K562 (cell line): Measurements from ENCODE around the gene NFIL3. TPM values are rescaled to one million over a fixed set of nuclear protein-coding genes. Genes with fewer than 3 reads are reported as not detected.

ENCODE experiments used
- C11orf30 ChIP-seq: fragments of 450-650 bp; IDR thresholded peaks from 2 replicates; pipeline ENCODE4 v1.6.1; 2016; ENCODE audit warnings: low read depth, mild to moderate bottlenecking
- CBX1 ChIP-seq: sonication (generic); IDR thresholded peaks from 2 replicates; pipeline ENCODE4 v1.6.1; 2016; ENCODE audit warnings: antibody characterized with exemption, low read depth, mild to moderate bottlenecking
- CHD4 ChIP-seq: fragments of 200-600 bp; sonication (generic); IDR thresholded peaks from 3 replicates; pipeline ENCODE4 v1.6.1; 2012; ENCODE audit warnings: low read depth, mild to moderate bottlenecking, mixed read lengths, low read length, inconsistent platforms; ENCODE audit not compliant: insufficient read depth, insufficient replicate concordance, poor library complexity, severe bottlenecking
- CREB5 ChIP-seq: fragments of 250-450 bp; sonication (Bioruptor Pico); IDR thresholded peaks from 2 replicates; pipeline ENCODE4 v1.5.0; 2020; ENCODE audit warnings: mild to moderate bottlenecking
- ELK3 ChIP-seq: fragments of 450-650 bp; formaldehyde crosslinking; IDR thresholded peaks from 2 replicates; pipeline ENCODE4 v1.4.0; 2020; ENCODE audit warnings: mild to moderate bottlenecking
- FOXA1 ChIP-seq: fragments of 450-650 bp; IDR thresholded peaks from 2 replicates; pipeline ENCODE4 v1.6.1; 2016; ENCODE audit warnings: mild to moderate bottlenecking, borderline replicate concordance
- HINFP ChIP-seq: fragments of 450-650 bp; conservative IDR thresholded peaks from 2 replicates; pipeline ENCODE4 v1.6.1; 2016; ENCODE audit warnings: missing genetic modification characterization, low read depth, mild to moderate bottlenecking, control low read depth, missing compliant biosample characterization
- JUND ChIP-seq, 2 experiments: IDR thresholded peaks; 2 replicates in 1 of 2; 3 replicates in 1 of 2; pipeline ENCODE4 v1.6.1; 2011; ENCODE audit warnings: borderline replicate concordance in 2 of 2, low read depth in 2 of 2, low read length in 2 of 2, improper control_type of control experiment in 1 of 2, missing biosample characterization in 1 of 2, missing genetic modification characterization in 1 of 2, missing genetic modification reagents in 1 of 2
- L3MBTL2 ChIP-seq: fragments of 450-650 bp; IDR thresholded peaks from 2 replicates; pipeline ENCODE4 v1.6.1; 2016; ENCODE audit warnings: mild to moderate bottlenecking, moderate library complexity
- NCOA6 ChIP-seq: fragments of 450-650 bp; IDR thresholded peaks from 2 replicates; pipeline ENCODE4 v1.6.1; 2017; ENCODE audit warnings: mild to moderate bottlenecking
- PKNOX1 ChIP-seq: fragments of 450-650 bp; IDR thresholded peaks from 2 replicates; pipeline ENCODE4 v1.6.1; 2016
- RFX1 ChIP-seq: fragments of 450-650 bp; IDR thresholded peaks from 2 replicates; pipeline ENCODE4 v1.6.1; 2016; ENCODE audit warnings: mild to moderate bottlenecking, moderate library complexity
- SETDB1 ChIP-seq: IDR thresholded peaks from one replicate; pipeline ENCODE4 v1.6.1; 2012; ENCODE audit warnings: low read length, control low read depth, inconsistent platforms
- SIRT6 ChIP-seq: IDR thresholded peaks from one replicate; pipeline ENCODE4 v1.6.1; 2012; ENCODE audit warnings: low read depth, mild to moderate bottlenecking, control low read depth, inconsistent platforms, low read length, moderate library complexity
- SNIP1 ChIP-seq: fragments of 450-650 bp; IDR thresholded peaks from 2 replicates; pipeline ENCODE4 v1.7.1; 2017; ENCODE audit warnings: low read depth, mild to moderate bottlenecking
- SRF ChIP-seq, 2 experiments: fragments of 250-450, 450-650 bp in 1 of 2; sonication (Bioruptor Pico) in 1 of 2; sonication (generic) in 1 of 2; formaldehyde crosslinking; IDR thresholded peaks; 2 replicates each; pipeline versions ENCODE4 v1.5.0 to v1.5.1; 2020 to 2022; ENCODE audit warnings: mild to moderate bottlenecking in 1 of 2, missing genetic modification reagents in 1 of 2
- STAT5A ChIP-seq: IDR thresholded peaks from 2 replicates; pipeline ENCODE4 v1.6.1; 2012; ENCODE audit warnings: low read length, inconsistent platforms, borderline replicate concordance
- TAL1 ChIP-seq: fragments of 450-650 bp; IDR thresholded peaks from 2 replicates; pipeline ENCODE4 v1.6.1; 2016; ENCODE audit warnings: mild to moderate bottlenecking
- TBL1XR1 ChIP-seq, 2 experiments: IDR thresholded peaks; 2 replicates each; pipeline ENCODE4 v1.6.1; 2012; ENCODE audit warnings: improper control_type of control experiment in 2 of 2, low read length in 2 of 2, mild to moderate bottlenecking in 1 of 2
- ZNF280B ChIP-seq: fragments of 250-450 bp; sonication (Bioruptor Pico); IDR thresholded peaks from 2 replicates; pipeline ENCODE4 v1.5.1; 2021; ENCODE audit warnings: mild to moderate bottlenecking
- ZNF785 ChIP-seq: fragments of 250-450 bp; sonication (Bioruptor Pico); IDR thresholded peaks from 2 replicates; pipeline ENCODE4 v1.4.0; 2020; ENCODE audit warnings: mild to moderate bottlenecking
- polyA plus RNA-seq, 8 experiments: library from polyadenylated mRNA; depleted of rRNA in 4 of 8; stranded (reverse) in 5 of 8; unstranded in 3 of 8; fragments of >200 nt; fragmentation: Nextera tagmentation in 2 of 8; fragmentation: Illumina TruSeq in 1 of 8; extraction: Ambion mirVana in 2 of 8; extraction: Trizol in 1 of 8; gene quantifications; 2 replicates each; pipeline versions ENCODE4 v1.2.1 to v1.2.3, GENCODE V29; 2011 to 2014; ENCODE audit warnings: inconsistent platforms in 1 of 8, missing spikeins in 1 of 8
- total RNA-seq, 7 experiments: library from RNA; depleted of rRNA in 6 of 7; stranded (reverse); fragments of >200 nt in 6 of 7; fragmentation: Illumina TruSeq in 2 of 7; extraction: Trizol in 2 of 7; gene quantifications; 2 replicates each; pipeline versions ENCODE4 v1.2.1 to v1.2.3, GENCODE V29; 2011 to 2021; ENCODE audit warnings: low replicate concordance in 1 of 7

NFIL3 gene
- total and polyA plus RNA-seq, 9 of the 15 experiments (the other 6 are each of a cell fraction or from before 2014, with no cell fraction given), result 3.2 to 16.1 (median 9.3) TPM

- TF ChIP-seq CREB5 (CRISPR knock-in tag) (no peak), STAT5A (peak; percentile 40; the same call in 1 of the 2 replicates), CHD4 (no peak), ZNF785 (CRISPR knock-in tag) (no peak), PKNOX1 (peak; percentile 91), ZNF280B (CRISPR knock-in tag) (no peak), SIRT6 (no peak), RFX1 (no peak), ELK3 (CRISPR knock-in tag) (no peak), TAL1 (peak; percentile 67), HINFP (tag) (no peak), SNIP1 (no peak), L3MBTL2 (peak; percentile 48; the same call in 1 of the 2 replicates), TBL1XR1 (IDR thresholded peaks at IDR 0.05; ENCODE audit: low read length in 2 of 2) (peak in 1 of 2 experiments; percentile 53; a peak in 1 of 4 replicates), FOXA1 (no peak), SRF (CRISPR knock-in tag; IDR thresholded peaks at IDR 0.05) (no peak), CBX1 (no peak), JUND (IDR thresholded peaks at IDR 0.05; ENCODE audit: borderline replicate concordance, low read depth, low read length) (peak; percentile 63; the same call in 1 of the 2 replicates), JUND (tag; IDR thresholded peaks at IDR 0.05; ENCODE audit: borderline replicate concordance, low read depth, low read length) (no peak), C11orf30 (peak; percentile 77; the same call in 1 of the 2 replicates), NCOA6 (no peak), SETDB1 (no peak)
Observed at GRCh38 chr9:91403665-91404543, 19.7 kb downstream of the NFIL3 start (continued).
